Suprapubic skin (tissue), 3 donors: ENCODE results near the gene SLC25A11.

ENCODE experiments used
- CTCF ChIP-seq, 2 donors: fragments of 200-600 bp in 1 of 2; fragments of 450-650 bp in 1 of 2; sonication (generic) in 1 of 2; IDR thresholded peaks; one replicate each; pipeline ENCODE4 v1.5.1; 2016 to 2019; ENCODE audit warnings: antibody characterized with exemption in 2 of 2, mild to moderate bottlenecking in 1 of 2, moderate library complexity in 1 of 2
- POLR2AphosphoS5 ChIP-seq, 3 donors: sonication (generic); formaldehyde crosslinking; IDR thresholded peaks; one replicate each; pipeline ENCODE4 v1.6.1; 2017; ENCODE audit warnings: antibody characterized with exemption in 3 of 3

- TF ChIP-seq POLR2AphosphoS5 (IDR thresholded peaks at IDR 0.05) (no peak), CTCF (IDR thresholded peaks at IDR 0.05) (no peak)
These were observed 19.6 kb upstream of the SLC25A11 start for GRCh38 chr17:4959261-4959965.
